H7 (cell line): ENCODE results near the gene EFNA3. TPM values are rescaled to one million over a fixed set of nuclear protein-coding genes. Genes with fewer than 3 reads are reported as not detected.

Source experiments
- DNase-seq: peaks from one replicate; pipeline ENCODE4 v3.0.0; 2012
- H3K27me3 ChIP-seq: 2 replicates; pipeline ENCODE4 v1.6.0; 2011; ENCODE audit warnings: mild to moderate bottlenecking, low read length; ENCODE audit not compliant: control insufficient read depth, insufficient read depth
- H3K36me3 ChIP-seq: replicated peaks from 2 replicates; pipeline ENCODE4 v1.5.1; 2011; ENCODE audit warnings: low read length; ENCODE audit not compliant: control insufficient read depth, insufficient read depth
- H3K4me3 ChIP-seq: 2 replicates; pipeline ENCODE4 v1.5.1; 2011; ENCODE audit warnings: low read depth, mild to moderate bottlenecking, control low read depth, low read length, moderate library complexity; ENCODE audit not compliant: insufficient read depth
- total RNA-seq: library from RNA; depleted of rRNA; stranded (reverse); fragments of >200 nt; shearing (Covaris generic); gene quantifications from 2 replicates; pipeline ENCODE4 v1.2.3, GENCODE V29; 2014

The EFNA3 gene
- total RNA-seq, 1 experiment from 2014 or later, result 17.5 TPM

GRCh38 chr1:155042789-155043188, 35.8 kb upstream of the EFNA3 start:
- no peaks in the 10 kb centered on the region for H3K36me3 ChIP-seq
- peaks cover 9% of the 10 kb centered on the region for H3K27me3 ChIP-seq
- DNase-seq, result no peak
- no peak overlapping the region for H3K4me3 ChIP-seq

- H3K27me3 ChIP-seq, result peaks cover 7% of the 10 kb centered on the region
- no peaks in the 10 kb centered on the region for H3K36me3 ChIP-seq
- no peak for DNase-seq
- no peak overlapping the region for H3K4me3 ChIP-seq
Measured at GRCh38 chr1:155043301-155043702, 35.3 kb upstream of the EFNA3 start.

- Histone ChIP-seq H3K27me3 (peaks cover 7% of the 10 kb centered on the region), H3K4me3 (no peak overlapping the region), H3K36me3 (no peaks in the 10 kb centered on the region)
- no peak for DNase-seq
Measured at GRCh38 chr1:155043793-155044192, 34.8 kb upstream of the EFNA3 start.

- Histone ChIP-seq H3K4me3 (no peak overlapping the region), H3K27me3 (peaks cover 3% of the 10 kb centered on the region; the same call in 1 of the 2 replicates), H3K36me3 (no peaks in the 10 kb centered on the region)
- DNase-seq, result no peak
Measured at GRCh38 chr1:155044365-155044764, 34.3 kb upstream of the EFNA3 start.

- Histone ChIP-seq H3K36me3 (no peaks in the 10 kb centered on the region), H3K27me3 (peaks cover 3% of the 10 kb centered on the region; the same call in 1 of the 2 replicates), H3K4me3 (no peak overlapping the region)
- DNase-seq, result peak; percentile 95
Measured at GRCh38 chr1:155044812-155045657, 33.6 kb upstream of the EFNA3 start.

GRCh38 chr1:155048449-155049334, 29.9 kb upstream of the EFNA3 start:
- no peak for DNase-seq

GRCh38 chr1:155049651-155050559, 28.7 kb upstream of the EFNA3 start:
- Histone ChIP-seq H3K4me3 (peak overlapping the region; percentile 67), H3K27me3 (peaks cover 18% of the 10 kb centered on the region), H3K36me3 (no peaks in the 10 kb centered on the region)
- no peak for DNase-seq

More at GRCh38 chr1:155048449-155049334, 29.9 kb upstream of the EFNA3 start:
- no peak overlapping the region for H3K4me3 ChIP-seq
- H3K36me3 ChIP-seq, result no peaks in the 10 kb centered on the region
- H3K27me3 ChIP-seq, result peaks cover 18% of the 10 kb centered on the region

- H3K4me3 ChIP-seq, result peak within 1 kb of the TSS; percentile 67
- H3K27me3 ChIP-seq, result peaks cover 18% of the 10 kb centered on the region
- H3K36me3 ChIP-seq, result no peaks in the 10 kb centered on the region
- peak; percentile 100 for DNase-seq
Measured at GRCh38 chr1:155050560-155051341, 27.9 kb upstream of the EFNA3 start, which contains the start of gene ADAM15. Gene ADAM15, plus strand, starts transcription at chr1:155051316. Its CDS starts 71 bp downstream, at chr1:155051387.

- Histone ChIP-seq H3K4me3 (peak overlapping the region; percentile 67), H3K36me3 (no peaks in the 10 kb centered on the region; the same call in 1 of the 2 replicates), H3K27me3 (peaks cover 18% of the 10 kb centered on the region)
- no peak for DNase-seq
Measured at GRCh38 chr1:155051342-155051776, 27.3 kb upstream of the EFNA3 start.

GRCh38 chr1:155051777-155052398, 26.7 kb upstream of the EFNA3 start:
- Histone ChIP-seq H3K27me3 (peaks cover 18% of the 10 kb centered on the region), H3K36me3 (peaks cover 1% of the 10 kb centered on the region), H3K4me3 (peak overlapping the region; percentile 67)
- DNase-seq, result peak; percentile 84

- H3K4me3 ChIP-seq, result no peak overlapping the region; the same call in 1 of the 2 replicates
- peak; percentile 79 for DNase-seq
- H3K27me3 ChIP-seq, result peaks cover 18% of the 10 kb centered on the region
- peaks cover 1% of the 10 kb centered on the region for H3K36me3 ChIP-seq
Measured at GRCh38 chr1:155052439-155053395, 25.9 kb upstream of the EFNA3 start.

- peaks cover 1% of the 10 kb centered on the region for H3K36me3 ChIP-seq
- H3K4me3 ChIP-seq, result no peak overlapping the region
- H3K27me3 ChIP-seq, result peaks cover 18% of the 10 kb centered on the region
- DNase-seq, result no peak
Measured at GRCh38 chr1:155053531-155054105, 25.0 kb upstream of the EFNA3 start.
